ENCODE results near the gene VMP1. TPM values are rescaled to one million over a fixed set of nuclear protein-coding genes. Genes with fewer than 3 reads are reported as not detected.
"Not testable (repeated sequence)": the region's sequence is repeated elsewhere in the genome, so short reads cannot be mapped to it uniquely, and the experiment has no call there.

Gene VMP1
- polyA plus RNA-seq, 3 donors: 90.1 to 126 (median 108) TPM

DNA sequence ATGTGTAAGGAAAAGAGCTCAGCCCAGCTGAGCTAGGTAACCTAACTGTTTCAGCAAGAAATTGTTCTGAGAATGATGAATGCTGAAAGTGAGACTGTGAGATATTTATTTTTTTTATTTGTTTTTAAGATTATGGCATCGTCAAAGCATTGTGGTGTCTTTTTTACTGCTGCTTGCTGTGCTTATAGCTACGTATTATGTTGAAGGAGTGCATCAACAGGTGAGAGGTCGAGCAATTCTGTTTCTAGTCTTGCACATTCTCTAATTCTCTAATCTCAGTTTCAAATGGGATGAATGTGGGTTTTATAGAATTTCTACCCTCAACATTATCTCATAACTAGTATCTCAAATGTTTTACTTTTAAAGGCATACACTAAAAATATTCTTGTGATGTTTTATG lies 29.9 kb downstream of the VMP1 start:
- no peak for DNase-seq (ENCODE audit: extremely low read depth in 1 of 11, low read depth in 9 of 11, low spot score in 4 of 11)

DNA sequence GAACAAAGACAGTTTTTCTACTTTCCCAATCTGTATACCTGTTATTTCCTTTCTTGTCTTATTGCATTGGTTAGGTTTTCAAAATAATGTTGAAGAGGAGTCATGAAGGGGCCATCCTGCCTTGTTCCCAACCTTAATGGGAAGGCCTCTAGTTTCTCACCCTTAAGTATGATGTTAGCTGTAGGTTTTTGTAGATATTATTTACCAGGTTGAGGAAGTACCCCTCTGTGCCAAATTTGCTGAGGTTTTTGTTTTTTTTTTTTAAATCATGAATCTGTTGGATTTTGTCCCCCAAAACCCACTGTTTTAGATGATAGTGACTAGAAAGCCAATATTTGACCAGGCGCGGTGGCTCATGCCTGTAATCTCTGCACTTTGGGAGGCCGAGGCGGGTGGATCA lies 36.4 kb downstream of the VMP1 start:
- DNase-seq (ENCODE audit: extremely low read depth in 1 of 11, low read depth in 9 of 11, low spot score in 4 of 11): no peak

- DNase-seq (ENCODE audit: extremely low read depth in 1 of 11, low read depth in 9 of 11, low spot score in 4 of 11): no peak
Observed at GRCh38 chr17:59745040-59745439, 37.6 kb downstream of the VMP1 start.

- DNase-seq (ENCODE audit: extremely low read depth in 1 of 11, low read depth in 9 of 11, low spot score in 4 of 11): peak in 1 of 11 donors; percentile 20
Observed at GRCh38 chr17:59746849-59747445, 39.5 kb downstream of the VMP1 start.

- no peak for DNase-seq (ENCODE audit: extremely low read depth in 1 of 11, low read depth in 9 of 11, low spot score in 4 of 11)
Observed at GRCh38 chr17:59748591-59748990, 41.1 kb downstream of the VMP1 start.

DNA sequence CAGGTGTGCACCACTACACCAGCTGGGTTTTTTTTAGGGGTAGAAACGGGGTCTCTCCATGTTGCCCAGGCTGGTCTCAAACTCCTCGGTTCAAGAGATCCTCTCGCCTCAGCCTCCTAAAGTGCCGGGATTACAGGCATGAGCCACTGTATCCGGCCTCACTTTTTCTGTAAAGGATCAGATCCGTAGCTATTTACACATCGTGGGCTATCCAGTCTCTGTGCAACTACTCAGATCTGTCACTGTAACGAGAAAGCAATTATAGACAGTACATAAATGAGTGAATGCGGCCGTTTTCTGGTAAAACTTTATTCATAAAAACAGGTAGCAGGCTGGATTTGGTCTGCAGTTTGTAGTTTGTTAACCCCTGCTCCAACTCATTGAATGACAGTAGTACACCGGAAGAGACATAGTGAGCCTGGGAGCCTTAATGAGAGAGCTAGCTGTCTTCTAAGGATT lies 44.5 kb downstream of the VMP1 start:
- DNase-seq (ENCODE audit: extremely low read depth in 1 of 11, low read depth in 9 of 11, low spot score in 4 of 11): no peak

DNA sequence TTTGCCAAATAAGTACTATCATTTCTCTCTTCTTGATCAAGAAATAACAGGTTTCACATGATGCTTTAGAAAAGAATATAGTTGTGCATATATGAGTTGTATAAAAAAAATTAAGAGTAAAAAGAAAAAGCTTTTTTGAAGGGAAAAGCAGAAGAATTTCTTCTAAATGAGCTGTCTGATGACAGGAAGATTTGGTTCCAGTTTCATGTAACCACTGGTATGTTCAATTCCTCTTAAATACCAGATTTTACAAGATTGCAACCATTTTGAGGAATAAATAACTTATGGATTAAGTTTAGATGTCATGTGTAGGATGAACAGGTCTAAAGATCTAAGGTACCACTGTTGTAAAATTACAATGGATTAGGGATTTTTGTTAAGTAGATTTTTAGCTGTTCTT lies 45.0 kb downstream of the VMP1 start:
- no peak for DNase-seq (ENCODE audit: extremely low read depth in 1 of 11, low read depth in 9 of 11, low spot score in 4 of 11)

- DNase-seq (ENCODE audit: extremely low read depth in 1 of 11, low read depth in 9 of 11, low spot score in 4 of 11): no peak
Observed at GRCh38 chr17:59752922-59753321, 45.5 kb downstream of the VMP1 start.

DNA sequence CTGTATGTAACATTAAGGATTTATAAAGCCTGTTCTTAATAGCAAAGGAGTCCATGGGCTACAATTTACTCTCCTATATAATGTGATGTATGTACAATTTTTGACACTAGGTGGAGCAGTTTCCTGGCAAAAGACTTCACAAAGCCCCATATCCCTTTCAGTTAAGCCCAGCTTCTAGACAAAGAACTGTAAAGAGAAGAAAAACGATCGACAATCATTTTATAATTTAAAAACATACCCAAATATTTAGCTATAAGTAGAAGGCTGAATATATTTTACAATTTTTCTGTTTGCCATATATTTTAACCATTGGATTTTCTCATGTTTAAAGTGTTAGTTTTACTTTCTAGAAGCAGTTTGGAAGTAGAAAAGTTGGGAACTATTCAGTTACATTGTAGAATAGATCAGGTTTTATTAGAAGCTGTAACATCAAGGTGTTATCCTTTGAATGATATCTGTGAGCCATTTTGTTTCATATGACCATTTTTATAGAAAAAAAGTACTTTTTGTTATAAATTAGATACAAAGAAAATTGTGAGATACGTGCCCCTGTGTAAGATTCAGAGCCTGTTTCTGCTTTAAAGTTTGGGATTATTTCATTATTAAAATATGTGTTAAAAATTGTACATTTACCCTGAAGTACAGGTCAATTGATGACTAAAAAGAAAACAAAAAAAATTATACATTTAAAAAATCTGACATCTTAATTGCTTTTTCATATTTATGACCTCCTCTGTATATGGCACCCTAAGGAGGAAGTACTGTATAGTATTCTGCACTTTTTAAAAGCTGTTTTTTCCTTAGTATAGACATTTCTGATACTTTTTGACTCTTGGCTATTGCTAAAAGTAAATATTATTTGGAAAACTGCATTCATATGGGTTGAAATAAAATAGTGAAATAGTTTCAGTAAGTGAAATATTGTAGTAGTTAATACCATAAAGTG lies 46.3 kb downstream of the VMP1 start:
- DNase-seq (ENCODE audit: extremely low read depth in 1 of 11, low read depth in 9 of 11, low spot score in 4 of 11): peak; percentile 72 to 92 (median 81)

GRCh38 chr17:59754552-59754951 lies 47.1 kb downstream of the VMP1 start:
- no peak for DNase-seq (ENCODE audit: extremely low read depth in 1 of 11, low read depth in 9 of 11, low spot score in 4 of 11)

- not testable (repeated sequence) for DNase-seq (ENCODE audit: extremely low read depth in 1 of 11, low read depth in 9 of 11, low spot score in 4 of 11)
Observed at GRCh38 chr17:59755069-59755468, 47.6 kb downstream of the VMP1 start.

- DNase-seq (ENCODE audit: extremely low read depth in 1 of 11, low read depth in 9 of 11, low spot score in 4 of 11): no peak
Observed at GRCh38 chr17:59756236-59756818, 48.9 kb downstream of the VMP1 start.

- DNase-seq (ENCODE audit: extremely low read depth in 1 of 11, low read depth in 9 of 11, low spot score in 4 of 11): no peak
Observed at GRCh38 chr17:59757043-59757442, 49.6 kb downstream of the VMP1 start.

DNA sequence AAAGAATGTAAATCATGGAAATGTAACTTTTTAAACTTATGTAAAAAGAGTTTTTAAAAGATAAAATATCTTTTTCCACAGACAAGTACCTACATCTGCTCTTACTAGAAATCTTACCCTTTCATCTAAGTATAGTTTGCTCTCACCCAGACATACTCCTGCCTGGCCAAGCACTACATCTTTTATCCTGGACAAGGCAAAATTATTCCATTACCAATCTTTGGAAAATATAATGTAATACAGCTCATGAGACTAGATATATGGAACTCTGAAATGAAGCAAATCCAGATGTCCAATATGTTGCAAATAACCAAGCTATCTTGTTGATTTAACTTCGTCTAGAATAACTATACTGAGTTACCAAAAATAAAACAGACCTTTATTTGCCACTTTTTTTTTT lies 50.0 kb downstream of the VMP1 start:
- no peak for DNase-seq (ENCODE audit: extremely low read depth in 1 of 11, low read depth in 9 of 11, low spot score in 4 of 11)

- DNase-seq (ENCODE audit: extremely low read depth in 1 of 11, low read depth in 9 of 11, low spot score in 4 of 11): no peak
Observed at GRCh38 chr17:59757881-59758385, 50.5 kb downstream of the VMP1 start.

DNA sequence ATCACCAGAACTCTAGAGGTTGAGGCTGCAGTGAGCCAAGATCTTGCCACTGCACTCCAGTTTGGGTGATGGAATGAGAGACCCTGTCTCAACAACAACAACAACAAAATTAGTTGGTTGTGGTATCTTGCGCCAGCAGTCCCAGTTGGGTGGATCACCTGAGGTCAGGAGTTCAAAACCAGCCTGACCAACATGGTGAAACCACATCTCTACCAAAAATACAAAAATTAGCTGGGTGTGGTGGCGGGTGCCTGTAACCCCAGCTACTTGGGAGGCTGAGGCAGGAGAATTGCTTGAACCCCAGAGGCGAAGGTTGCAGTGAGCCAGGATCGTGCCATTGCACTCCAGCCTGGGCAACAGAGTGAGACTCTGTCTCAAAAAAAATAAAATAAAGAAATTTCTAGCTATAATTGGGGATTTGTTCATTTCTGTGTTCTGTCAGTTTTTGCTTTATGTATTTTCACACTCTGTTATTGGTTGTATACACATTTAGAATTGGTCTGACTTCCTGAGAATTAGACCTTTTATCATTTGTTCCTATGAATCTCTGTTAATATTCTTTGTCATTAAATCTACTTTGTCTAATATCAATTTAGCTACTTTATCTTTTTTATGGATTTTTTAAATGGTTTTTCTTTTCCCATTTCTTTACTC lies 51.7 kb downstream of the VMP1 start:
- DNase-seq (ENCODE audit: extremely low read depth in 1 of 11, low read depth in 9 of 11, low spot score in 4 of 11): not testable (repeated sequence)

- DNase-seq (ENCODE audit: extremely low read depth in 1 of 11, low read depth in 9 of 11, low spot score in 4 of 11): no peak
Observed at GRCh38 chr17:59760160-59760559, 52.7 kb downstream of the VMP1 start.

- peak in 3 of 11 donors; percentile 32 to 43 (median 36) for DNase-seq (ENCODE audit: extremely low read depth in 1 of 11, low read depth in 9 of 11, low spot score in 4 of 11)
Observed at GRCh38 chr17:59761385-59762048, 54.1 kb downstream of the VMP1 start.

Measured in renal cortex interstitium (tissue), 11 donors.